NCI-H2171 treated with DMSO at 0.1 percent for 48 hours (cell line): ENCODE results near the gene UBE2D2.
A peak's percentile ranks its signal among the peaks of the same experiment; 100 is the strongest.

ENCODE experiments used
- DNase-seq: peaks from one replicate; lab custom pipeline; 2025; lab: John Stamatoyannopoulos, UW

Gene UBE2D2

DNA sequence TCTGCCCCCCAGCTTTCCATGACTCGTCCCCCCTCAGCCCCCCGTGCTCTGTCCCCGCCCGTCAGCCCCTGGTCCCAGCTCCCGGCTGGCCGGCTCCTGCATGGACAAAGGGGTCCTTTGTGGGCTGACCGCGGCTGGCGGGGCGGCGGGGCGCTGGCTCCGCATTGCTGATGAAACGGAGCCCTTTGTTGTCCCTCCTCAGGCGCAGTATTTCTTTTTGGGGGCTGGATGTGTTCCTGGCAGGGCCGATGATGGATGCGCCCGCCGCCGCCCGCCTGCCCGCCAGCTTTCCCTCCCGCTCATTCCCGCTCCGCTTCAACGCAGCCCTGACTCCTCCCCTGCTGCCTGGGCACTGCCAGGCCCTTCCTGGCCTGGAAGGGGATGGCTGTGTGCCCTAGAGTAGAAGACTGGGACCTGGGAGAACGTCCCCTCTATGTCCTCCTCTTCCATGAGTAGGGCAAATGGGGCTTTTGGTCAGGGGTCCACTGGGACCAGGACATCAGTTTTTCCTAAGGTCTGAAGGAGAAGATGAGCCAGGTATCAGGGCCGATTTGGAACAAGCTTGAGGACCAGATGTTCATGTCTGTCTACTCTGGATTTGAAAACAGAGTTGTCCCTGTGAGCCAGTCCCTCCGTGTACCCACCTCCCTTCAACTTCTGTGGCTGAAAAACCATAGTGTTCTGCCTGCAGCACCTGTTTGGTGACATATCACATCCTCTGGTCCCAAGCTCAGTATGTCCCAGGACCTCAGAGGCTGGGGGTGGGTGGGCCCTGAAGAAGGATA lies 116.0 kb downstream of the UBE2D2 start:
- peak; percentile 34 for DNase-seq
